Tibial nerve (tissue), 4 donors: Measurements from ENCODE around the gene ESYT3.

Source experiments
- CTCF ChIP-seq, 5 experiments: fragments of 200-600 bp in 3 of 5; fragments of 450-650 bp in 2 of 5; sonication (generic) in 3 of 5; IDR thresholded peaks; one replicate each; pipeline ENCODE4 v1.5.1; 2016 to 2019; ENCODE audit warnings: antibody characterized with exemption in 5 of 5, mild to moderate bottlenecking in 3 of 5, moderate library complexity in 2 of 5
- EP300 ChIP-seq, 2 donors: sonication (generic); formaldehyde crosslinking; IDR thresholded peaks; one replicate each; pipeline ENCODE4 v1.6.1; 2017; ENCODE audit warnings: antibody characterized with exemption in 2 of 2, mild to moderate bottlenecking in 1 of 2
- POLR2A ChIP-seq, 2 donors: fragments of 450-650 bp; IDR thresholded peaks; one replicate each; pipeline ENCODE4 v1.6.1; 2017; ENCODE audit warnings: antibody characterized with exemption in 2 of 2, mild to moderate bottlenecking in 2 of 2, moderate library complexity in 2 of 2

DNA sequence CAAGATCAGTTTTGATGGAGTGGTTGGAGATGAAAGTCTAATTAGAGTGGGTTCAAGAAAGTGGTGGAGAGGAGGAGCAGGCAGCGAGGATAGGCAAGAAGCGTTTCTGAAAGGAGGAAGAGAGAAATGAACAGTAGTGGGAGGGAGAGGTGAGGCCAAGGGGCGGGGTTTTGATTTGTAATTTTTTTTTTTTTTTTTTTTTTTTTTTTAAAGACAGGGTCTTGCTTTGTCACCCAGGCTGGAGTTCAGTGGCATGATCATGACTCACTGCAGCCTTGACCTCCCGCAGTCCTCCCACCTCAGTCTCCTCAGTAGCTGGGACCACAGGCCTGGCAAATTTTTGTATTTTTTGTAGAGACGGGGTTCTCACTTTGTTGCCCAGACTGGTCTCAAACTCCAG, 49.4 kb upstream of the ESYT3 start:
- TF ChIP-seq CTCF (IDR thresholded peaks at IDR 0.05) (no peak), EP300 (IDR thresholded peaks at IDR 0.05) (no peak), POLR2A (IDR thresholded peaks at IDR 0.05) (no peak)
